OCI-LY3 (cell line): Measurements from ENCODE around the gene GRIA3.

Source experiments
- H2AFZ ChIP-seq: fragments of 200-600, 300-600 bp; shearing (Covaris generic); 2 replicates; pipeline ENCODE4 v1.6.0; 2014; ENCODE audit warnings: antibody characterized with exemption, low read depth, low read length
- H3K27ac ChIP-seq: fragments of 200-600, 300-600 bp; sonication (generic); 2 replicates; pipeline ENCODE4 v1.5.1; 2014; ENCODE audit warnings: mild to moderate bottlenecking, low read length, moderate library complexity, mixed read lengths
- H3K27me3 ChIP-seq: fragments of 200-600, 300-600 bp; sonication (generic); 2 replicates; pipeline ENCODE4 v1.6.1; 2014; ENCODE audit warnings: low read depth, low read length, mixed read lengths
- H3K36me3 ChIP-seq: fragments of 200-600, 300-600 bp; sonication (generic); replicated peaks from 2 replicates; pipeline ENCODE3; 2014; ENCODE audit warnings: low read depth, low read length, mixed read lengths
- H3K4me1 ChIP-seq: fragments of 300-600, 200-600 bp; sonication (generic); 2 replicates; pipeline ENCODE4 v1.6.1; 2014; ENCODE audit warnings: low read length, mixed read lengths
- H3K4me2 ChIP-seq: fragments of 200-600, 300-600 bp; sonication (generic); 2 replicates; pipeline ENCODE4 v1.6.1; 2014; ENCODE audit warnings: low read length, mixed read lengths
- H3K4me3 ChIP-seq: fragments of 300-600, 200-600 bp; sonication (generic); 2 replicates; pipeline ENCODE4 v1.5.1; 2014; ENCODE audit warnings: antibody characterized with exemption, mild to moderate bottlenecking, low read length, moderate library complexity
- H3K79me2 ChIP-seq: fragments of 300-600, 200-600 bp; shearing (Covaris generic); 2 replicates; pipeline ENCODE4 v1.6.1; 2014; ENCODE audit warnings: mild to moderate bottlenecking, low read length, mixed read lengths
- H3K9ac ChIP-seq: fragments of 300-600, 200-600 bp; shearing (Covaris generic); 2 replicates; pipeline ENCODE4 v1.6.0; 2014; ENCODE audit warnings: mild to moderate bottlenecking, low read length, moderate library complexity
- H3K9me3 ChIP-seq: fragments of 200-600, 300-600 bp; shearing (Covaris generic); 2 replicates; pipeline ENCODE4 v1.6.1; 2014; ENCODE audit warnings: low read length, mixed read lengths; ENCODE audit not compliant: insufficient read depth
- H4K20me1 ChIP-seq: fragments of 200-600, 300-600 bp; sonication (generic); 2 replicates; pipeline ENCODE4 v1.6.1; 2016; ENCODE audit warnings: low read length, mixed read lengths; ENCODE audit not compliant: insufficient read depth
- CTCF ChIP-seq: fragments of 200-600, 300-600 bp; sonication (generic); IDR thresholded peaks from 2 replicates; pipeline ENCODE4 v1.5.1; 2014; ENCODE audit warnings: antibody characterized with exemption, low read length, low read depth
- EZH2phosphoT487 ChIP-seq: fragments of 200-600 bp; shearing (Covaris generic); IDR thresholded peaks from 2 replicates; pipeline ENCODE4 v1.6.1; 2018; ENCODE audit warnings: antibody characterized with exemption, mixed run types, low read depth

GRIA3 gene

GRCh38 chrX:123167621-123168020, 16.5 kb upstream of the GRIA3 start:
- no peak overlapping the region for H3K4me2 ChIP-seq
- H3K9me3 ChIP-seq = no peaks in the 10 kb centered on the region
- no peaks in the 10 kb centered on the region for H3K79me2 ChIP-seq
- H3K9ac ChIP-seq = no peak overlapping the region
- no peak for TF ChIP-seq EZH2phosphoT487
- H3K4me3 ChIP-seq = no peak overlapping the region
- no peaks in the 10 kb centered on the region for H3K27me3 ChIP-seq
- no peak overlapping the region for H3K27ac ChIP-seq
- no peak overlapping the region for H2AFZ ChIP-seq
- H3K4me1 ChIP-seq = no peaks in the 10 kb centered on the region
- no peaks in the 10 kb centered on the region for H4K20me1 ChIP-seq
- H3K36me3 ChIP-seq = no peaks in the 10 kb centered on the region

- H3K27me3 ChIP-seq = 0 out of 2 replicates have a peak, but pooled peaks cover 5% of the 10 kb centered on the region
- no peak overlapping the region for H3K27ac ChIP-seq
- TF ChIP-seq CTCF = no peak
- no peak for TF ChIP-seq EZH2phosphoT487
- no peak overlapping the region for H3K4me2 ChIP-seq
- no peaks in the 10 kb centered on the region for H4K20me1 ChIP-seq
- no peak overlapping the region for H3K9ac ChIP-seq
- H3K9me3 ChIP-seq = no peaks in the 10 kb centered on the region
- no peak overlapping the region for H3K4me3 ChIP-seq
- no peak overlapping the region for H2AFZ ChIP-seq
- H3K36me3 ChIP-seq = no peaks in the 10 kb centered on the region
- H3K4me1 ChIP-seq = no peaks in the 10 kb centered on the region
- H3K79me2 ChIP-seq = no peaks in the 10 kb centered on the region
These were observed 14.7 kb upstream of the GRIA3 start for GRCh38 chrX:123169247-123169901.

GRCh38 chrX:123170546-123170945, 13.5 kb upstream of the GRIA3 start:
- TF ChIP-seq EZH2phosphoT487 = no peak
- TF ChIP-seq CTCF = no peak
- H3K4me1 ChIP-seq = no peaks in the 10 kb centered on the region
- H3K79me2 ChIP-seq = no peaks in the 10 kb centered on the region
- H3K36me3 ChIP-seq = no peaks in the 10 kb centered on the region
- no peak overlapping the region for H2AFZ ChIP-seq
- H3K9me3 ChIP-seq = no peaks in the 10 kb centered on the region
- H3K4me3 ChIP-seq = no peak overlapping the region
- no peaks in the 10 kb centered on the region for H4K20me1 ChIP-seq
- H3K27ac ChIP-seq = no peak overlapping the region
- 0 out of 2 replicates have a peak, but pooled peaks cover 5% of the 10 kb centered on the region for H3K27me3 ChIP-seq
- no peak overlapping the region for H3K4me2 ChIP-seq
- no peak overlapping the region for H3K9ac ChIP-seq

GRCh38 chrX:123171781-123172180, 12.3 kb upstream of the GRIA3 start:
- Histone ChIP-seq H3K27ac (no peak overlapping the region), H4K20me1 (no peaks in the 10 kb centered on the region), H3K4me3 (no peak overlapping the region), H3K9me3 (no peaks in the 10 kb centered on the region), H2AFZ (no peak overlapping the region), H3K9ac (no peak overlapping the region), H3K4me1 (no peaks in the 10 kb centered on the region), H3K79me2 (no peaks in the 10 kb centered on the region), H3K27me3 (0 out of 2 replicates have a peak, but pooled peaks cover 5% of the 10 kb centered on the region), H3K4me2 (no peak overlapping the region), H3K36me3 (no peaks in the 10 kb centered on the region)
- no peak for TF ChIP-seq CTCF
